GM21576 (cell line): Measurements from ENCODE around the gene CNOT1.
"Not testable (repeated sequence)": the region's sequence is repeated elsewhere in the genome, so short reads cannot be mapped to it uniquely, and the experiment has no call there.

ENCODE experiments used
- ATAC-seq: cut with Tn5 transposase; IDR thresholded peaks from one replicate; pipeline ENCODE4 v1.9.1; 2021; ENCODE audit warnings: mild to moderate bottlenecking, moderate library complexity; ENCODE audit not compliant: unreplicated experiment

The CNOT1 gene

DNA sequence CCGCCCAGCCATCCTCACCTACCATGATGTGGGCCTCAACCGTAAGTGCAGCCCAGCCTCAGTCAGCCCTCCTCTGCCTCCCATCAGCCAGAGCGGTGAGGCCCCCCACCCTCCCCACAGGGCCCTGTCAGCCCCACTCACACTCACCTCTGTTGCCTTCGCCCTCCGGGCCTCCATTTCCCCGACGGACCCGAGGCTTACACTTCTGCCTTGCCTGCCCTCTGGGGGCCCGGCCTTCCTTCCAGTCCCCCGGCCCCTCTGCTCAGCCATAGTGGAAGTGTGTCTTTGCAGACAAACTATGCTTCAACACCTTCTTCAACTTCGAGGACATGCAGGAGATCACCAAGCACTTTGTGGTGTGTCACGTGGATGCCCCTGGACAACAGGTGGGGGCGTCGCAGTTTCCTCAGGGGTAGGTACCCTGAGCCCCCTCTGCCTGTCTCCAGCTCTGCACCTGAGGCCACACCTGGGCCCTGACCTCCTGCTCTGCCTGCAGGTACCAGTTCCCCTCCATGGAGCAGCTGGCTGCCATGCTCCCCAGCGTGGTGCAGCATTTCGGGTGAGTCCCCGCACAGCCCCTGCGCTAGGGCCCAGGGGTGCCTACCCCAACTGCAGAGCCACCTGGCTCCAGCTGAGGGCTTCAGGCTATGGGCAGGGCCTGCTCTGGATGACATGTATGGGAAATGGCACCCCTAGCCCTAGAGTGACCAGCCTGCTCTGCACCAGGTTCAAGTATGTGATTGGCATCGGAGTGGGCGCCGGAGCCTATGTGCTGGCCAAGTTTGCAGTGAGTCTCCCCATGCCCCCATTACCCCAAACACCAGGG is 125.5 kb downstream of the CNOT1 start:
- ATAC-seq = no peak

DNA sequence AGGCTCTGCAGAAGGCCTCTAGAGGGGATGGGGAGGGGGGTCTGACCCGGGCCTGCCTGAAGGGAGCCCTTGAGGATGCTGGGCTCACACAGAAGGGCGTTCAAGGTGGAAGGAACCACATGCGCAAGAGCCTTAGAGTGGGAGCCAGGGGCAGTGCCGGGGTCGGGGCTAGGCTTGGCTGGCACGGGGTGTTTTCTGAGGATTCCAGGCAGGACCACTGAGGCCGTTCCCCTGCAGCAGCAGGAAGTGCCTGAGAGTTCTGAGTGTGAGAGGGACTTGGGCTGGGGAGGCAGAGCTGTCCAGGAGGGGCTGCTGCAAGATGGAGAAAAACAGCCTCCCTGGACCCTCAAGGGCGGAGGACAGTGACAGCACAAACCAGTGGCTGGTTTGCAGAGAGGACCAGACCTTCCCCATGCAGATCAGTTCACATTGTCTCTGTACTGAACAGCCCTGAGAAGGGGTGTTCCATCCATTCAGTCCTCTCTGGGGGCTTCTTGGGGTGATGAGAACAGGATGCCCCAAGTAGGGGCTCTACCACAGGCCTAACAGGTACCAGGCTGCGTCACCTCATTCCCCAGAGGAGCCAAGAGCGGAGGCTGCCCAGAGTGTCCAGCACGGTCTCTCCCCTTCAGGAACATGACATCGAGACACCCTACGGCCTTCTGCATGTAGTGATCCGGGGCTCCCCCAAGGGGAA is 126.3 kb downstream of the CNOT1 start:
- ATAC-seq = no peak

DNA sequence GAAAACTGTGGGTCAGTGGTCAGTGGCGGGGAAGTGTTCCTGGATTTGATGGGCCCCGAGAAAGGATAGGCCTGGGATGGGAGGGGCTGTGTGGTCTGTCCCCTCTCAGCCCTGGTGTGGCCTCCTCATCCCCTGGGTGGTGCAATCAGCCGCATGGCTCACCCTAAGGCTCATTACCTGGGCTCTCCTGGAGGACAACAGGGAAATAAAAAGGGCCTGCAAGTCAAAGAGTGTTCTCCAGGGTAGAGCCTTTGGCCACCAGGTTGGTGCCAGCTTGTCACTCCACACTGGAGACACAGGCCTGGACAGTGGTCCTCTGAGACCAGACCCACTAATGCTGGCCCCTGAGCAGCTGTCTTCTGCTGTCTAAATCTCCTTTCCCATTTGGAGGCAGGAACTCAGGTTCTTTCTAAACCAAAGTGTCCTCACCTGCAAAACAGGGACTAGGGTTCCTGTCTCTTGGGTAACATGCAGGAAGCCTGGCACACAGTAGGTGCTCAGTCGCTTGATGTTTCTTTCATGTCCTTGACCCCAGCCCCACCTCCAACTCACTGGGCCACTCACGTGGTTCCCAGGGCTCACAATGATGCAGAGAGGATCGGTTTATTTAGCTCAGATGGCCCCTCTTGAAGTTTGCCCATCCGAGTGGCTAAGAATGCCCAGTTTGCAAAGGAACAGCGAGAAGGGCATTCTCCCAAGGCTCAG is 127.3 kb downstream of the CNOT1 start:
- ATAC-seq = no peak

GRCh38 chr16:58501242-58502131 is 128.1 kb downstream of the CNOT1 start:
- ATAC-seq = no peak

- no peak for ATAC-seq
Measured at GRCh38 chr16:58500430-58501241, 129.0 kb downstream of the CNOT1 start.

DNA sequence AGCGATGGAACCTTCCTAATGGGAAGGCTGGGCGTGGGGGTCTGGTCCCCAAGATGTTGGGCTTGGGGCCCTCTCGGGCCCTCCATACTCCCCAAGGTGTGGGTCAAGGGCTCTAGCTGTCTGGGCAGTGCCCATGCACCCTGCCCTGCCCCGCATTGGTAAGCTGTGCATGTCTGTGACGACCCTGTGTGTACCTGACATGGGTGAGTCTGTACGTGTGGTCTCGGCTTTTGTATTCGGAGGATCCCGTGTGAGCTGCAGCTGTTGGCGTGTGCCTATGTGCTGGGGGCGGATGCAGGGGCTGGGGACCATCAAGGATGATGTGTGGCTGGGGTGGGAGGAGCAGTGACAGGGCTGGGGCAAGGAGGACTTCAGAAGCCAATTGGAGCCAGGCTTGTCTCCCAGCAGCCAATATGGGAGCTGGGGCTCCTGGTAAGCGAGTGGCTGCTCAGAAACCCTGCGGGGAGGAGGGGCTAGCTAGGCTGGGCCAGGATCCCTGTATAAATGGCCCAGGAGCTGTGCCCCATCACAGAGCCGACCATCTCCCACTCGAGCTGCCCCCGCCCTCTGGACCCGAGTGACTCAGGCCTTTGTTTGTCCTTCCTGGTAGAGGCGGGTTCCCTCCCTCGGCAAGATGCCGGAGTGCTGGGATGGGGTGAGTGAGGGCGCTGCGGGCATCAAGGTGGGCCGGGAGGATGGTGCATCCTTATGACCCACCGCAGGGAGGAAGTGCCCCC is 129.8 kb downstream of the CNOT1 start, which contains the start of gene NDRG4:
TSS of gene NDRG4 (plus strand) at position 529 of the 737 bp plus-strand sequence. CDS start at position 635, 106 bp downstream.
- ATAC-seq = peak; percentile 53

- ATAC-seq = no peak
Measured at GRCh38 chr16:58499092-58499511, 130.5 kb downstream of the CNOT1 start.

DNA sequence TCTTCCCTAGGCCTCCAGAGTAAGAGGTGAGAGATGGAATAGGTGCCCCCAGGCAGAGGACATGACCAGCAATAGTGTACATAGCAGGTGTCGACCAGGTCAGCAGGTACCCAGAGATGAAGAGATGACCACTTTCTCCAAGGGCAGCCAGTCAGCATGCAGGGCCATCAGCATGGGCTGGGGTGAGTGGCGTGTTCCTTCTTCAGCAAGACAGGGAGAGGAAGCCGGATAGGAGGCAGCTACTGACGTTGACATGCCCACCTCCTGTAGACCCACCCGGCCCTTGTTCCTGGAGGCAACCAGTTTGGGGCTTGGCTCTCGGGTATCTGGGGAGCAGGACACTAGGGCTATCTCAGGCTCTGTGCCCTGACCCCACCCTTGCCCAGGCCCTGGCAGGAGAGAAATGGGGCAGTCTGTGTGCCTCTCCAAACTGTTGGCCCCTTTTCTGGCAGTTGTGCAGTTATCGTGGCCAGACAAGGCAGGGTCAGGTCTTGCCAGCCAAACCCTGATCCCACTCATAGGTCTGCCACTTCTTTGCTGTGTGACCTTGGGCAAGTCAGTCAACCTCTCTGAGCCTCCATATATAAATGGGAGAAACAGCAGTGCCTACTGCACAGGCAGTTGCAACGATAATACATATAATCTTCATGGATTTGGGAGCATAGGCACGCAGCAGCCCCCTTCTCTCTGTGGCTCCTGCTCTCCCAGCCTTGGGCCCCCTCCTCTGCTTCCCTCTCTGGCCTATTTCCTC is 131.1 kb downstream of the CNOT1 start:
- no peak for ATAC-seq

GRCh38 chr16:58497935-58498334 is 131.7 kb downstream of the CNOT1 start:
- no peak for ATAC-seq

DNA sequence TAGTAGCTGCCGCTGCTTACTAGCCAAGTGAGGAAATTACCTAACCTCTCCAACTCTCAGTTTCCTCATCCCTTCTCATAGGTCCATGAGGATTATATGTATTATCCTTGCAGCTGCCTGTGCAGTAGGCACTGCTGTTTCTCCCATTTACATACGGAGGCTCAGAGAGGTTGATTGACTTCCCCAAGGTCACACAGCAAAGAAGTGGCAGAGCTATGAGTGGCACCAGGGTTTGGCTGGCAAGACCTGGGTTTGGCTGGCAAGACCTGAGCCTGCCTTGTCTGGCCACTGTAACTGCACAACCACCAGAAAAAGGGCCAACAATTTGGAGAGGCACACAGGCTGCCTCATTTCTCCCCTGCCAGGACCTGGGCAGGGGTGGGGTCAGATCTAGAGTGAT is 132.2 kb downstream of the CNOT1 start:
- ATAC-seq = no peak

DNA sequence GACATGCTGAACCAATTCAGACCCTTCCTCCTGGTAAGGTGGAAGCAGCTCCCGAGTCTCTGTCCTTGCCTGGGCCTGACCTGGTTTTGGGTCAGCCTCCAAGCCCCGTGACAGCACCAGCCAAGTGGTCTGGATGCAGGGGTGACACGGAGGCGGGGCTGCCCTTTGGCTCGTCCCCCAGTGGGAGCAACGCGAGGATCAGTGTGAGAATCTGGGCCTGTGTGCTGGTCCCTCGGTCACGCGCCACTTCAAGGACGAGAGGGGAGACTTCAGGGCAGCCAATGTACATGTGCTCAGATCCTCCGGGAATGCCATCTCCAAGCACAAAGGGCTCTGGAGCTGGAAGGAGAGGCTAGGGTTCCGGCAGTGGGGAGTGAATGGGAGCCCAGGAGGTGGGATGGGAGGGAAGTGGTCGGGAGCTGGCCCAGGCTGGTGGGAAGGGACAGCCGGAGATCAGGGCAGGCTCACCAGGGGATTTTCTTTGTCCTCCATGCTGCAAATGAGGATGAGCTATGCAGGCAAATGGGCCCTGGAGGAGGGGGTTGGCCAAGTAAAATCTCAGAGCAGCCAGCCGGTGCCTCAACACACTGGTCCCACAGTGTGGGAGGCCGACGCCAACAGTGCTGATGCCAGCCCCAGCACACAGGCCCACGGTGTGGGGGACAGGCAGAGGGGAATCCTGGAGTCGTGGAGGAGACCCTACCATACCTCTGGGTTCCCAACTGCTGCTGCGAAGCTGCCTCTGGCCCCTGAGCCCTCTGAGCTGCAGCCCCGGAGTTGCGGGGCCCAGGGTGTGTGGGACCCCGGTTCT is 133.9 kb downstream of the CNOT1 start:
- ATAC-seq = no peak

DNA sequence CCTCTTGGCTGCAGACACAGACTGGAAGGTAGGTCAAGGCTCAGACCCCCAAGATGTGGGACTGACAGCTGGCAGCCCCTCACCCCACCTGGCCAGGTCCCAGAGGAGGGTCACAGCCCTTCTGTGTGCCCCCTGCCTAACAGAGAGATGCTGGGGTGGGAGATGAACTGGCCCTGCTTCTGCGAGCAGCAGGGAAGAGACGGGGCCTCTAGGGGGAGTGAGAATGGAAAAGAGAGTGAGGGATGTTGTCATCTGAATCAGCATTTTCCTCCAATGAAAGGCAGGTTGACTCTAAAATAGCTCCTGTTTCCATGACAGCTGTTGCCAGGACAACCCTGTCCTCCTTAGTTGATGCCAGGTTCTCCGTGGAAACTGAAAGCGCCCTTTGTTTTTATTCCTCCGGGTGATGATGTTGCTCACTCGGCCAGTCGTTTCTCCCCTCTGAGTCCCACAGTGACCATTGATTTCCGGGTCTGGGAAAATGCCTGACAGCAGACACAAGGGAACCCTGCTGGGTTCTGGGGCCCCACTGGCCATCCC is 134.6 kb downstream of the CNOT1 start:
- peak; percentile 69 for ATAC-seq

DNA sequence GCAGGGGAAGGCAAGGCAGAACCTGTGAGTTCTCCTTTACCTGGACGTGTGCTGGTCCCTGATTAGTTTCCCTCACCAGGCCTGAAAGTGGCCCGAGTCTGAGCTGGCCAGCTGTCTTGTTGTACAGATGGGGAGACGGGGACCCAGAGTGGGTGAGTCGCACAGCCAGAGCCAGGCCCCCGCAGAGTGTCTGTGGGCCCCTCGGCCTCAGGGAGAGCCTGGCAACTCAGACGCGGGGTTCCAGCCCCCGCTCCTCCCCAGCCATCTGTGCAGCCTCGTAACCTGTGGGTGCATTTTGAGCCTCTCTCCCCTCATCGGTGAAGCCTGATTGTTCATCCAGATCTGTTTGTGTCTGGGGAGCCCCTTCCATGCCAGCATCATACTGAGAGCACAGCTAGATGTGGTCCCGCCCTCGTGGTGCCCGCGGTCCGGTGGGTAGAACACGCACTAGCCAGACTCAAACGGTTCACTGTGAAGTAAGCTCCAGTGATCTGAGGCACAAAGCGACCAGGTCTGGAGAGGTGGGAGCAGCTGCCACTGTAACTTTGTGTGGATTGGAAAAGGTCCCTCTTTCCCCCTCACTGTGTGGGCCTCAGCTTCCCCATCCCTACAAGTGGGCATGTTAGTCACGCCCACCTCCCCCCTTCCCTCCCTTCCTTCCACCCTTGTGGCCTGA is 135.7 kb downstream of the CNOT1 start:
- ATAC-seq = no peak

DNA sequence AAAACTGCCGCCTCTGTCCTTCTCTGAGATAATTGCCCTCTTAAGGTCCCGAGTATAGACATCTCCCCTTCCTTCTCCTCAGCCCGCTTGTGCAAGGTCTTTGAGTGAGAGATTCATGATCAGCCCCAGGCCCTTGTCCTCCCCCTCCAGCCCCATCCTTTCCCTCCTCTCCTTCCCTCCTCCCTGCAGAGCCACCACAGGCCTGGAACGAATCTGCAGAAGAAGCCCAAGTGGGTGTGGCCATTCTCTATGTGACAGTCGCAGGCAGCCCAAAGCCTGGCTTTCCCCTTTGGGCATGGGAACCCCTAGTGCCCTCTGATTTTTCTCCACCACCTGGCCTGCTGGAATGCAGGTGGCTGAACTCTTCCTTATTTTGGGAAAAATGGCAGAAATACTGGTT is 136.9 kb downstream of the CNOT1 start:
- no peak for ATAC-seq

GRCh38 chr16:58492066-58492465 is 137.6 kb downstream of the CNOT1 start:
- ATAC-seq = no peak

GRCh38 chr16:58490539-58490938 is 139.1 kb downstream of the CNOT1 start:
- ATAC-seq = not testable (repeated sequence)

DNA sequence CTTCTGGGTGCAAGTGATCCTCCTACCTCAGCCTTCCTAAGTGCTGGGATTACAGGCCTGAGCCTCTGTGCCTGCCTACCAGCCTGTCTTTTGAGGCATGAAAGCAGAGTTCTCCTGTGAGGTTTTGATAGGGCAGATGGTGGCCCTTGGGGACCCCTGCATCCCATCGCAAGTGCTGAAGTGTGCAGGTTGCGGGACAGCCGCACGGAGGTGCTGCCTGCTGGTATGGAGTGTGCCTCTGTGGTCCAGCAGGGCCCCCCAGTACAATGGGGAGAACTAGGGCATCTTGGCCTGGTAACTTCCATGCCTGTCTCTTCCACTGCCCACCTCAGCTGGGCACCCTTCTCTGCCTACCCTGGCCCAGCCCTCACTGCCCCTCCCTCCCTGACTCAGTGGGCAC is 139.6 kb downstream of the CNOT1 start:
- ATAC-seq = no peak
